RPMI7951 (cell line): ENCODE results near the gene CHN2. TPM values are rescaled to one million over a fixed set of nuclear protein-coding genes. Genes with fewer than 3 reads are reported as not detected.
"Not testable (repeated sequence)": the region's sequence is repeated elsewhere in the genome, so short reads cannot be mapped to it uniquely, and the experiment has no call there.

Experiments used
- DNase-seq: peaks from one replicate; pipeline ENCODE4 v3.0.0-alpha.2; 2012; ENCODE audit warnings: low read depth
- total RNA-seq: library from RNA; depleted of rRNA; stranded (reverse); fragments of >200 nt; shearing (Covaris generic); gene quantifications from 2 replicates; pipeline ENCODE4 v1.2.3, GENCODE V29; 2014

CHN2 gene
- total RNA-seq, 1 experiment from 2014 or later = 0.36 TPM

- peak; percentile 32 for DNase-seq
Observed at GRCh38 chr7:29189743-29190201, 4.8 kb upstream of the CHN2 start.

- no peak for DNase-seq
Observed at GRCh38 chr7:29190349-29191045, 4.1 kb upstream of the CHN2 start.

- no peak for DNase-seq
Observed at GRCh38 chr7:29192323-29192722, 2.3 kb upstream of the CHN2 start.

- no peak for DNase-seq
Observed at GRCh38 chr7:29192811-29193210, 1.8 kb upstream of the CHN2 start.

GRCh38 chr7:29193316-29194205 is 1.0 kb upstream of the CHN2 start:
- DNase-seq = no peak

- DNase-seq = no peak
Observed at GRCh38 chr7:29194206-29194593, 375 bp upstream of the CHN2 start.

- no peak for DNase-seq
Observed at GRCh38 chr7:29196191-29196590, 1.6 kb downstream of the CHN2 start.

GRCh38 chr7:29196971-29197595 is 2.5 kb downstream of the CHN2 start:
- DNase-seq = no peak

GRCh38 chr7:29197916-29198315 is 3.3 kb downstream of the CHN2 start:
- DNase-seq = no peak

- DNase-seq = no peak
Observed at GRCh38 chr7:29199776-29200175, 5.2 kb downstream of the CHN2 start.

GRCh38 chr7:29202651-29203069 is 8.1 kb downstream of the CHN2 start:
- no peak for DNase-seq

- no peak for DNase-seq
Observed at GRCh38 chr7:29204491-29205272, 10.1 kb downstream of the CHN2 start.

- peak; percentile 29 for DNase-seq
Observed at GRCh38 chr7:29207162-29207801, 12.7 kb downstream of the CHN2 start.

- DNase-seq = no peak
Observed at GRCh38 chr7:29208410-29209250, 14.1 kb downstream of the CHN2 start.

GRCh38 chr7:29209745-29210144 is 15.2 kb downstream of the CHN2 start:
- DNase-seq = no peak

GRCh38 chr7:29212736-29213135 is 18.2 kb downstream of the CHN2 start:
- DNase-seq = not testable (repeated sequence)

- no peak for DNase-seq
Observed at GRCh38 chr7:29214056-29214455, 19.5 kb downstream of the CHN2 start.

- no peak for DNase-seq
Observed at GRCh38 chr7:29214816-29215215, 20.2 kb downstream of the CHN2 start.

- DNase-seq = no peak
Observed at GRCh38 chr7:29216128-29216527, 21.6 kb downstream of the CHN2 start.

- DNase-seq = no peak
Observed at GRCh38 chr7:29217113-29217512, 22.5 kb downstream of the CHN2 start.
